ENCODE measurements around the gene SLC7A1.

The SLC7A1 gene

DNA sequence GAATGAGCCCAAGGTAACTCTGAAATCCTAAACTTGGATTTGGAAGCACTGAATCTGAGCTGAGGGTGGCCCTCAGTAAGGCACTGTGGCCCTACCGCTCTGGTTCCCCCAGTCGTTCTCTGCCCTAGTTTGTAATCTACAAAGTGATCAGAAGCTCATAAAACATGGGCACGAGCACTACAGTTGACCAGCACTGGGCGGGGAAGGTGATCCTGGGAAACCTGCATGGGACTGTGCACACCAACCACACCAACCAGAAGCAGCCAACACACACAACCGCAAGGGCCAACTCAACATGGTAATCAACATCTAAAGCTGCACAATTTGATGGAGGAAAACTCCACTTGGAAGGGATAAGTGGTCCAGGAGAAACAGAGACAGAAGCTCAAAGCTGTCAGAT is 22.9 kb downstream of the SLC7A1 start:
- Histone ChIP-seq H3F3A (ENCODE audit: insufficient read depth) (0 out of 2 replicates have a peak, but pooled peaks cover 4% of the 10 kb centered on the region), H3K9ac (ENCODE audit: low read length) (no peak overlapping the region)

DNA sequence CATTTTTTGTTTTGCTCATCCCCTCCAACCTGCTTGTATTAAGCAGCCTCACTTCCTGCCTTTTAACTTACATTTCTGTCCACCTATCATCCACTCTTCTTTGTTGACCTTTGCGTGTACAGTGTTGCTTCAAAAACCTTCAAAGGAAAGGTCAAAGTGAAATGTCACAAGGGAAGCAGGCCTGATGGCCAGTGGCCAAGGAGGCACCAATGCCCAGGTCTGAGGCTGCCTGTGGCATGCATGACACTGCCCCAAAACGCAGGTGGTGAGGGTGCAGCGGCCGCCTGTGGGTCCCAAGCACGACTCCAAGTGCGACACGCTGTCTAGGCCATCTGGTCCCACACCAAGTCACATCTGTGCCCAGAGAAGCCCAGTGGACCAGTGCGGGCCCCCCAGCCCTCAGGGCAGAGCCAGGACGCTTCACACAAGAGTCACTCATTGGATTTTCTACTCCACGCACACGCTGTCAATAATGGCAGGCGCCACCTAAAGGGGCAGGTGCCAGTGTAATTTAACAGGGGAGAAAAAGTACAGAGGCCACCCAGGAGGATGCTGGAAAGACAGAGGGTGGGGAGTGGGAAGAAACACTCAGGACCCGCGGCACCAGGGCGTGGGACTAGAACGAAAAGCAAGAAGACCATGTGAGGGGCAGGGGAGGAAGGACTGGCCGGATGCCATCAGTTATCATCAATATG is 23.5 kb downstream of the SLC7A1 start:
- no peaks in the 10 kb centered on the region for H3K9me2 ChIP-seq (replicated peaks; ENCODE audit: insufficient read depth, low read length)
- no peak for TF ChIP-seq EZH2phosphoT487 (conservative IDR thresholded peaks at IDR 0.05; ENCODE audit: low read length)
- TF ChIP-seq, protein P1, sequence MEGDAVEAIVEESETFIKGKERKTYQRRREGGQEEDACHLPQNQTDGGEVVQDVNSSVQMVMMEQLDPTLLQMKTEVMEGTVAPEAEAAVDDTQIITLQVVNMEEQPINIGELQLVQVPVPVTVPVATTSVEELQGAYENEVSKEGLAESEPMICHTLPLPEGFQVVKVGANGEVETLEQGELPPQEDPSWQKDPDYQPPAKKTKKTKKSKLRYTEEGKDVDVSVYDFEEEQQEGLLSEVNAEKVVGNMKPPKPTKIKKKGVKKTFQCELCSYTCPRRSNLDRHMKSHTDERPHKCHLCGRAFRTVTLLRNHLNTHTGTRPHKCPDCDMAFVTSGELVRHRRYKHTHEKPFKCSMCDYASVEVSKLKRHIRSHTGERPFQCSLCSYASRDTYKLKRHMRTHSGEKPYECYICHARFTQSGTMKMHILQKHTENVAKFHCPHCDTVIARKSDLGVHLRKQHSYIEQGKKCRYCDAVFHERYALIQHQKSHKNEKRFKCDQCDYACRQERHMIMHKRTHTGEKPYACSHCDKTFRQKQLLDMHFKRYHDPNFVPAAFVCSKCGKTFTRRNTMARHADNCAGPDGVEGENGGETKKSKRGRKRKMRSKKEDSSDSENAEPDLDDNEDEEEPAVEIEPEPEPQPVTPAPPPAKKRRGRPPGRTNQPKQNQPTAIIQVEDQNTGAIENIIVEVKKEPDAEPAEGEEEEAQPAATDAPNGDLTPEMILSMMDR (IDR thresholded peaks at IDR 0.05; ENCODE audit: insufficient read depth, low read length, poor library complexity, severe bottlenecking): no peak
- peaks cover 100% of the 10 kb centered on the region for H3K79me2 ChIP-seq (ENCODE audit: insufficient read depth, low read length)
- no peak overlapping the region for H3K9ac ChIP-seq (ENCODE audit: low read length)
- H3K4me2 ChIP-seq (ENCODE audit: low read depth, low read length, poor library complexity, severe bottlenecking): no peak overlapping the region
- no peak overlapping the region for H3K4me3 ChIP-seq (ENCODE audit: insufficient read depth, low read length, poor library complexity, severe bottlenecking)
- H3K9me3 ChIP-seq (ENCODE audit: insufficient read depth, low read length): no peaks in the 10 kb centered on the region
- no peaks in the 10 kb centered on the region for H3K27me3 ChIP-seq (ENCODE audit: low read length)
- 0 out of 2 replicates have a peak, but pooled peaks cover 4% of the 10 kb centered on the region for H3F3A ChIP-seq (ENCODE audit: insufficient read depth)
- no peak overlapping the region for H3K27ac ChIP-seq (ENCODE audit: low read depth, low read length)
- no peaks in the 10 kb centered on the region for H3K36me3 ChIP-seq (ENCODE audit: low read length)
- H2AFZ ChIP-seq (ENCODE audit: low read depth, low read length, severe bottlenecking): no peak overlapping the region
- peaks cover 74% of the 10 kb centered on the region for H4K20me1 ChIP-seq (ENCODE audit: low read depth, low read length)

More for the DNA sequence above, 22.9 kb downstream of the SLC7A1 start:
- TF ChIP-seq, protein P1 (IDR thresholded peaks at IDR 0.05; ENCODE audit: insufficient read depth, low read length, poor library complexity, severe bottlenecking): no peak
- TF ChIP-seq EZH2phosphoT487 (conservative IDR thresholded peaks at IDR 0.05; ENCODE audit: low read length): no peak
- Histone ChIP-seq H3K27ac (ENCODE audit: low read depth, low read length) (no peak overlapping the region), H3K36me3 (ENCODE audit: low read length) (no peaks in the 10 kb centered on the region), H3K4me3 (ENCODE audit: insufficient read depth, low read length, poor library complexity, severe bottlenecking) (no peak overlapping the region), H3K9me3 (ENCODE audit: insufficient read depth, low read length) (no peaks in the 10 kb centered on the region), H4K20me1 (ENCODE audit: low read depth, low read length) (peaks cover 70% of the 10 kb centered on the region), H3K79me2 (ENCODE audit: insufficient read depth, low read length) (peaks cover 100% of the 10 kb centered on the region), H3K9me2 (replicated peaks; ENCODE audit: insufficient read depth, low read length) (no peaks in the 10 kb centered on the region), H3K4me2 (ENCODE audit: low read depth, low read length, poor library complexity, severe bottlenecking) (no peak overlapping the region), H2AFZ (ENCODE audit: low read depth, low read length, severe bottlenecking) (no peak overlapping the region), H3K27me3 (ENCODE audit: low read length) (no peaks in the 10 kb centered on the region)

DNA sequence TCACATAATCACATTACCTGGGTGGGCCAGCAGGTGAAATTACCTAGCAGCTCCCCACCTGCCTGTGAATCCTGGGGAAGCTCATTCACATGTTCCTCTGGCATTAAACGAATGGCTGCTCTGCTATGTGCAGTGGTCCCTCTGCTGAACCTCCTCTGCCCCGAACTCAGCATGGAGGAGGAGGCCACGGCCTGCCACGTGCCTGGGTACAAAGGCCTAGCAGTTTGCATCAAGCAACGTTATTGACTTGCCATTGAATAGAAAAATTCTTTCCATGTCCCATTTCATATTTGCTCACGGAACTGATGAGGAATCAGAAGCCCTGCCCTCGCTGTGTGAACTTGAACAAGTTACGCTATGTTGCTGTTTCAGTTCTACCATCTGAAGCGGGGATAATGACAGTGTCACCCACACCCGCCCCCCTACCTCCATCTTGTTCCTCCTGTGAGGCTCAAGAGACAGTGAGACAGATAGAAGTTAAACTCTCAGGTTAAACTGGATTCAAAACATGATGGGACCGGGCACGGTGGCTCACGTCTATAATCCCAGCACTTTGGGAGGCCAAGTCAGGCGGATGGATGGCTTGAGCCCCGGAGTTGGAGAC is 25.3 kb downstream of the SLC7A1 start:
- TF ChIP-seq, protein P1 (IDR thresholded peaks at IDR 0.05; ENCODE audit: insufficient read depth, low read length, poor library complexity, severe bottlenecking): no peak
- no peak for TF ChIP-seq EZH2phosphoT487 (conservative IDR thresholded peaks at IDR 0.05; ENCODE audit: low read length)
- Histone ChIP-seq H4K20me1 (ENCODE audit: low read depth, low read length) (peaks cover 82% of the 10 kb centered on the region), H3K4me2 (ENCODE audit: low read depth, low read length, poor library complexity, severe bottlenecking) (no peak overlapping the region)

More for the DNA sequence above, 25.3 kb downstream of the SLC7A1 start:
- Histone ChIP-seq H3K36me3 (ENCODE audit: low read length) (no peaks in the 10 kb centered on the region), H3K9me2 (replicated peaks; ENCODE audit: insufficient read depth, low read length) (no peaks in the 10 kb centered on the region), H3F3A (ENCODE audit: insufficient read depth) (no peaks in the 10 kb centered on the region), H2AFZ (ENCODE audit: low read depth, low read length, severe bottlenecking) (no peak overlapping the region), H3K27me3 (ENCODE audit: low read length) (no peaks in the 10 kb centered on the region), H3K79me2 (ENCODE audit: insufficient read depth, low read length) (peaks cover 100% of the 10 kb centered on the region), H3K9ac (ENCODE audit: low read length) (no peak overlapping the region), H3K9me3 (ENCODE audit: insufficient read depth, low read length) (no peaks in the 10 kb centered on the region), H3K27ac (ENCODE audit: low read depth, low read length) (no peak overlapping the region), H3K4me3 (ENCODE audit: insufficient read depth, low read length, poor library complexity, severe bottlenecking) (no peak overlapping the region)
